Lung (tissue), 12 donors: Measurements from ENCODE around the gene HTT. TPM values are rescaled to one million over a fixed set of nuclear protein-coding genes. Genes with fewer than 3 reads are reported as not detected.
A peak's percentile ranks its signal among the peaks of the same experiment; 100 is the strongest.

Experiments used
- ATAC-seq: fragments of 200-7000 bp; cut with Tn5 transposase; one replicate; pipeline ENCODE4 v1.9.1; 2020; ENCODE audit warnings: moderate number of reproducible peaks; ENCODE audit not compliant: insufficient read depth, low FRiP score
- DNase-seq, 3 donors: peaks; one replicate each; pipeline ENCODE4 v3.0.0-alpha.2; 2013 to 2017
- H3K27ac ChIP-seq, 2 donors: one replicate each; pipeline ENCODE4 v1.5.1; 2013; ENCODE audit warnings: mild to moderate bottlenecking in 2 of 2, moderate library complexity in 2 of 2, control low read depth in 1 of 2, inconsistent platforms in 1 of 2, low read depth in 1 of 2, low read length in 1 of 2
- H3K27me3 ChIP-seq, 3 donors: one replicate each; pipeline ENCODE4 v1.5.1; 2013; ENCODE audit warnings: low read length in 2 of 3; ENCODE audit not compliant: control insufficient read depth in 3 of 3, insufficient read depth in 3 of 3
- H3K36me3 ChIP-seq, 4 donors: one replicate each; pipeline ENCODE4 v1.5.1; 2013; ENCODE audit warnings: low read length in 4 of 4, mild to moderate bottlenecking in 1 of 4, moderate library complexity in 1 of 4; ENCODE audit not compliant: control insufficient read depth in 4 of 4, insufficient read depth in 4 of 4
- H3K4me1 ChIP-seq, 5 donors: one replicate each; pipeline ENCODE4 v1.5.1; 2013; ENCODE audit warnings: low read length in 5 of 5, mild to moderate bottlenecking in 2 of 5, moderate library complexity in 1 of 5; ENCODE audit not compliant: control insufficient read depth in 5 of 5, insufficient read depth in 5 of 5
- H3K4me3 ChIP-seq: one replicate; pipeline ENCODE4 v1.5.1; 2013; ENCODE audit warnings: mild to moderate bottlenecking, control low read depth, moderate library complexity
- H3K9ac ChIP-seq, 2 donors: one replicate each; pipeline ENCODE4 v1.5.1; 2013; ENCODE audit warnings: low read length in 2 of 2, control low read depth in 1 of 2; ENCODE audit not compliant: insufficient read depth in 1 of 2
- H3K9me3 ChIP-seq, 4 donors: one replicate each; pipeline ENCODE4 v1.5.1; 2013; ENCODE audit warnings: low read length in 3 of 4, mild to moderate bottlenecking in 1 of 4, moderate library complexity in 1 of 4; ENCODE audit not compliant: control insufficient read depth in 4 of 4, insufficient read depth in 3 of 4
- CTCF ChIP-seq: IDR thresholded peaks from 2 replicates; pipeline ENCODE4 v1.5.1; 2012; ENCODE audit warnings: mild to moderate bottlenecking; ENCODE audit errors: control extremely low read depth, extremely low read depth
- WGBS, 2 donors: extraction: QIAGEN DNeasy Blood & Tissue Kit; methylation state at CpG; one replicate each; pipeline ENCODE4 v1.1.7; 2013; 5-methylcytosine and 5-hydroxymethylcytosine counted together
- polyA plus RNA-seq, 2 donors: library from polyadenylated mRNA; stranded (reverse); fragments of 200-250 nt; gene quantifications; one replicate each; pipeline ENCODE4 v1.2.1, GENCODE V29; 2013
- total RNA-seq, 2 donors: library from RNA; depleted of rRNA in 1 of 2; stranded (reverse); fragments of >200 nt in 1 of 2; gene quantifications; one replicate each; pipeline ENCODE4 v1.2.1, GENCODE V29; 2014 to 2021
- donor health status: control.
- donor health status: control.
- donor health status: Bipolar disorder and iron deficiency.
- donor health status: healthy.
- donor health status: DM: yes; HTN: yes; CAD: no.

HTT gene
- total and polyA plus RNA-seq, 4 donors = 17.0 to 109 (median 48.4) TPM

GRCh38 chr4:3121596-3121995, 47.1 kb downstream of the HTT start:
- H3K27ac ChIP-seq = peak overlapping the region in 1 of 2 donors; percentile 81
- 85 to 94% methylated on average over 2 of the region's 2 CpGs for WGBS, 2 donors
- no peaks in the 10 kb centered on the region for H3K9me3 ChIP-seq
- H3K9ac ChIP-seq = no peak overlapping the region
- no peak for TF ChIP-seq CTCF
- H3K4me3 ChIP-seq = no peak overlapping the region
- H3K4me1 ChIP-seq = peaks cover 0 to 34% (median 19%) of the 10 kb centered on the region in 5 donors
- no peak for DNase-seq
- ATAC-seq = no peak
- peaks cover 4 to 18% (median 11%) of the 10 kb centered on the region in 4 donors for H3K36me3 ChIP-seq
- H3K27me3 ChIP-seq = no peaks in the 10 kb centered on the region

GRCh38 chr4:3122081-3122563, 47.6 kb downstream of the HTT start:
- Histone ChIP-seq H3K4me3 (no peak overlapping the region), H3K27me3 (no peaks in the 10 kb centered on the region), H3K27ac (peak overlapping the region in 1 of 2 donors; percentile 81), H3K36me3 (peaks cover 2 to 17% (median 14%) of the 10 kb centered on the region in 4 donors), H3K4me1 (peaks cover 0 to 34% (median 19%) of the 10 kb centered on the region in 5 donors), H3K9ac (peak overlapping the region in 1 of 2 donors; percentile 46), H3K9me3 (no peaks in the 10 kb centered on the region)
- ATAC-seq (peak; percentile 34), DNase-seq (peak; percentile 39 to 80 (median 68))
- no peak for TF ChIP-seq CTCF
- 44% methylated on average over 9 of the region's 9 CpGs for WGBS, 2 donors

GRCh38 chr4:3123181-3123671, 48.7 kb downstream of the HTT start:
- peaks cover 4 to 22% (median 17%) of the 10 kb centered on the region in 4 donors for H3K36me3 ChIP-seq

More at GRCh38 chr4:3123181-3123671, 48.7 kb downstream of the HTT start:
- Histone ChIP-seq H3K9ac (no peak overlapping the region), H3K27ac (peak overlapping the region in 1 of 2 donors; percentile 60), H3K4me3 (no peak overlapping the region), H3K27me3 (no peaks in the 10 kb centered on the region), H3K9me3 (no peaks in the 10 kb centered on the region), H3K4me1 (peaks cover 0 to 34% (median 19%) of the 10 kb centered on the region in 5 donors)
- 58 to 70% methylated on average over 3 of the region's 3 CpGs for WGBS, 2 donors
- ATAC-seq (no peak), DNase-seq (peak; percentile 39 to 86 (median 85))
- TF ChIP-seq CTCF = no peak
